H1 (cell line): ENCODE data around the gene JAG1. TPM values are rescaled to one million over a fixed set of nuclear protein-coding genes. Genes with fewer than 3 reads are reported as not detected.

Experiments used
- CTCF ChIA-PET: fragments of 300-600 bp; sonication (Branson Sonifier 250); formaldehyde crosslinking; loops from one replicate; lab custom pipeline; 2021; ENCODE audit not compliant: partially characterized antibody; lab: Charles Lee
- POLR2A ChIA-PET: fragments of 300-600 bp; sonication (Branson Sonifier 250); formaldehyde crosslinking; loops from one replicate; lab custom pipeline; 2021; ENCODE audit warnings: inconsistent platforms; ENCODE audit not compliant: partially characterized antibody; lab: Charles Lee
- DNase-seq, 2 experiments: peaks; one replicate each; pipeline versions ENCODE4 v3.0.0 to v3.0.0-alpha.2; 2010 to 2022; ENCODE audit warnings: low spot score in 2 of 2, low read depth in 1 of 2, mixed read lengths in 1 of 2
- FAIRE-seq: peaks from 2 replicates; lab custom pipeline; 2011; peaks lifted over from hg19 to GRCh38; lab: Jason Lieb, UNC
- H2AFZ ChIP-seq: 2 replicates; pipeline ENCODE4 v1.8.1; 2012; ENCODE audit warnings: low read length, inconsistent platforms
- H2AK5ac ChIP-seq: 2 replicates; pipeline ENCODE4 v1.6.1; 2013; ENCODE audit warnings: low read depth, low read length
- H2BK120ac ChIP-seq: replicated peaks from 2 replicates; pipeline ENCODE3; 2013; ENCODE audit warnings: low read depth, low read length, inconsistent platforms
- H2BK12ac ChIP-seq: 2 replicates; pipeline ENCODE4 v1.6.1; 2013; ENCODE audit warnings: low read depth, low read length
- H2BK15ac ChIP-seq: 2 replicates; pipeline ENCODE4 v1.6.1; 2013; ENCODE audit warnings: low read length
- H2BK20ac ChIP-seq: 2 replicates; pipeline ENCODE4 v1.6.1; 2013; ENCODE audit warnings: low read length
- H2BK5ac ChIP-seq: 2 replicates; pipeline ENCODE4 v1.6.1; 2013; ENCODE audit warnings: low read depth, low read length
- H3K14ac ChIP-seq: 2 replicates; pipeline ENCODE4 v1.6.1; 2013; ENCODE audit warnings: inconsistent platforms; ENCODE audit not compliant: insufficient read length
- H3K18ac ChIP-seq: 2 replicates; pipeline ENCODE4 v1.6.1; 2013; ENCODE audit warnings: low read length; ENCODE audit errors: extremely low read depth
- H3K23ac ChIP-seq: 2 replicates; pipeline ENCODE4 v1.6.1; 2013; ENCODE audit warnings: inconsistent platforms; ENCODE audit not compliant: insufficient read length
- H3K23me2 ChIP-seq: 2 replicates; pipeline ENCODE4 v1.6.1; 2013; ENCODE audit warnings: low read depth, low read length
- H3K27ac ChIP-seq: 2 replicates; pipeline ENCODE4 v1.6.1; 2011; ENCODE audit warnings: low read depth, low read length, inconsistent platforms
- H3K27me3 ChIP-seq, 4 experiments: replicated peaks in 1 of 4; 1 replicate in 1 of 4; 2 replicates in 3 of 4; pipeline versions ENCODE4 v1.6.1 to v1.8.1; 2011 to 2013; ENCODE audit warnings: low read length in 3 of 4, mild to moderate bottlenecking in 3 of 4, inconsistent platforms in 2 of 4, mixed read lengths in 2 of 4, moderate library complexity in 1 of 4; ENCODE audit not compliant: control insufficient read depth in 3 of 4, insufficient read depth in 3 of 4; ENCODE audit errors: extremely low read depth in 1 of 4
- H3K36me3 ChIP-seq, 4 experiments: 2 replicates each; pipeline versions ENCODE4 v1.6.1 to v1.8.1; 2011 to 2013; ENCODE audit warnings: mild to moderate bottlenecking in 4 of 4, low read length in 3 of 4, moderate library complexity in 2 of 4, control low read depth in 1 of 4, inconsistent platforms in 1 of 4; ENCODE audit not compliant: insufficient read depth in 4 of 4, control insufficient read depth in 2 of 4
- H3K4ac ChIP-seq: replicated peaks from 2 replicates; pipeline ENCODE3; 2013; ENCODE audit warnings: low read length, low read depth, mixed read lengths, inconsistent platforms; ENCODE audit not compliant: insufficient read length
- H3K4me1 ChIP-seq, 4 experiments: replicated peaks in 1 of 4; 1 replicate in 1 of 4; 2 replicates in 3 of 4; pipeline versions ENCODE4 v1.6.1 to v1.8.1; 2011 to 2013; ENCODE audit warnings: low read length in 3 of 4, inconsistent platforms in 2 of 4, mixed read lengths in 1 of 4; ENCODE audit not compliant: insufficient read depth in 4 of 4, control insufficient read depth in 3 of 4
- H3K4me2 ChIP-seq, 2 experiments: 2 replicates each; pipeline versions ENCODE4 v1.6.1 to v1.8.1; 2011 to 2013; ENCODE audit warnings: low read depth in 2 of 2, low read length in 2 of 2, control low read depth in 1 of 2, inconsistent platforms in 1 of 2, mild to moderate bottlenecking in 1 of 2; ENCODE audit not compliant: insufficient read depth in 1 of 2
- H3K4me3 ChIP-seq, 4 experiments: fragments of 200-600, 300-600 bp in 1 of 4; sonication (generic), shearing (Covaris generic), sonication (Bioruptor Twin) in 1 of 4; 2 replicates each; pipeline versions ENCODE4 v1.5.1 to v1.8.1; 2011 to 2016; ENCODE audit warnings: low read length in 4 of 4, low read depth in 3 of 4, control low read depth in 2 of 4, inconsistent platforms in 2 of 4, mild to moderate bottlenecking in 2 of 4, mixed read lengths in 1 of 4, moderate library complexity in 1 of 4; ENCODE audit not compliant: insufficient read depth in 2 of 4; ENCODE audit errors: extremely low read depth in 1 of 4
- H3K56ac ChIP-seq: replicated peaks from 2 replicates; pipeline ENCODE3; 2013; ENCODE audit warnings: low read depth, mild to moderate bottlenecking, mixed read lengths, low read length, inconsistent platforms; ENCODE audit not compliant: insufficient read length
- H3K79me1 ChIP-seq: 2 replicates; pipeline ENCODE4 v1.6.1; 2013; ENCODE audit warnings: low read depth, low read length, control low read depth
- H3K79me2 ChIP-seq, 2 experiments: 2 replicates each; pipeline versions ENCODE4 v1.6.1 to v1.8.1; 2012 to 2013; ENCODE audit warnings: low read length in 2 of 2, mild to moderate bottlenecking in 2 of 2, inconsistent platforms in 1 of 2; ENCODE audit not compliant: insufficient read depth in 2 of 2, control insufficient read depth in 1 of 2
- H3K9ac ChIP-seq, 4 experiments: replicated peaks in 1 of 4; 1 replicate in 1 of 4; 2 replicates in 3 of 4; pipeline versions ENCODE4 v1.6.1 to v1.8.1; 2011 to 2013; ENCODE audit warnings: low read depth in 3 of 4, low read length in 3 of 4, control low read depth in 2 of 4, mild to moderate bottlenecking in 2 of 4, moderate library complexity in 2 of 4, inconsistent platforms in 1 of 4; ENCODE audit errors: extremely low read depth in 1 of 4
- H3K9me3 ChIP-seq, 2 experiments: 2 replicates each; pipeline versions ENCODE4 v1.6.1 to v1.8.1; 2012 to 2013; ENCODE audit warnings: mild to moderate bottlenecking in 2 of 2, moderate library complexity in 2 of 2, control low read depth in 1 of 2, inconsistent platforms in 1 of 2, low read depth in 1 of 2, low read length in 1 of 2, mixed read lengths in 1 of 2; ENCODE audit not compliant: insufficient read depth in 2 of 2
- H4K20me1 ChIP-seq, 2 experiments: replicated peaks in 1 of 2; 2 replicates each; pipeline versions ENCODE3 to v1.8.1; 2011 to 2013; ENCODE audit warnings: inconsistent platforms in 2 of 2, low read length in 2 of 2, mild to moderate bottlenecking in 1 of 2; ENCODE audit not compliant: insufficient read depth in 2 of 2, control insufficient read depth in 1 of 2
- H4K5ac ChIP-seq: 2 replicates; pipeline ENCODE4 v1.6.1; 2013; ENCODE audit warnings: low read length, low read depth, mixed read lengths, inconsistent platforms; ENCODE audit not compliant: insufficient read length
- H4K8ac ChIP-seq: 2 replicates; pipeline ENCODE4 v1.8.0; 2013; ENCODE audit warnings: mild to moderate bottlenecking, moderate library complexity, low read length, inconsistent platforms; ENCODE audit not compliant: insufficient read depth; ENCODE audit errors: extremely low read depth
- H4K91ac ChIP-seq: replicated peaks from 2 replicates; pipeline ENCODE3; 2013; ENCODE audit warnings: low read length, mixed read lengths, inconsistent platforms; ENCODE audit not compliant: insufficient read length
- BCL11A ChIP-seq, 2 experiments: IDR thresholded peaks; one replicate each; pipeline ENCODE4 v1.6.1; 2011; ENCODE audit warnings: low read depth in 2 of 2, low read length in 2 of 2, mild to moderate bottlenecking in 2 of 2
- CHD2 ChIP-seq: IDR thresholded peaks from 2 replicates; pipeline ENCODE4 v1.6.1; 2012; ENCODE audit warnings: low read length, improper control_type of control experiment
- HDAC6 ChIP-seq: IDR thresholded peaks from one replicate; pipeline ENCODE4 v1.7.1; 2012; ENCODE audit warnings: low read depth, mild to moderate bottlenecking, inconsistent platforms, low read length, moderate library complexity
- JUN ChIP-seq: IDR thresholded peaks from 2 replicates; pipeline ENCODE4 v1.6.1; 2011; ENCODE audit warnings: low read depth, mild to moderate bottlenecking, improper control_type of control experiment, low read length
- KDM1A ChIP-seq: fragments of 200-600, 300-600 bp; sonication (generic); IDR thresholded peaks from 2 replicates; pipeline ENCODE4 v1.7.1; 2016; ENCODE audit warnings: mild to moderate bottlenecking, low read length, borderline replicate concordance
- POU5F1 ChIP-seq: IDR thresholded peaks from 2 replicates; pipeline ENCODE4 v1.6.1; 2011; ENCODE audit warnings: low read depth, mild to moderate bottlenecking, low read length, moderate library complexity
- RBBP5 ChIP-seq: IDR thresholded peaks from 2 replicates; pipeline ENCODE4 v1.7.1; 2012; ENCODE audit warnings: low read depth, mild to moderate bottlenecking, inconsistent platforms, low read length, moderate library complexity, borderline replicate concordance
- RNF2 ChIP-seq: fragments of 200-900, 300-1000 bp; sonication (generic); IDR thresholded peaks from 2 replicates; pipeline ENCODE4 v1.7.1; 2016; ENCODE audit warnings: borderline replicate concordance, low read depth, mild to moderate bottlenecking, antibody characterized with exemption, low read length; ENCODE audit not compliant: poor library complexity, severe bottlenecking; ENCODE audit errors: missing control alignments
- SP4 ChIP-seq: IDR thresholded peaks from 2 replicates; pipeline ENCODE4 v1.6.1; 2012; ENCODE audit warnings: low read length, inconsistent platforms
- TBP ChIP-seq: IDR thresholded peaks from 2 replicates; pipeline ENCODE4 v1.6.1; 2011; ENCODE audit warnings: low read depth, low read length, improper control_type of control experiment
- TCF12 ChIP-seq: IDR thresholded peaks from 2 replicates; pipeline ENCODE4 v1.6.1; 2011; ENCODE audit warnings: low read depth, mild to moderate bottlenecking, low read length
- YY1 ChIP-seq: IDR thresholded peaks from 2 replicates; pipeline ENCODE4 v1.6.1; 2011; ENCODE audit warnings: low read depth, mild to moderate bottlenecking, low read length
- ZNF274 ChIP-seq: IDR thresholded peaks from 2 replicates; pipeline ENCODE4 v1.7.0; 2012; ENCODE audit warnings: low read length, borderline replicate concordance; ENCODE audit errors: extremely low read depth
- polyA plus RNA-seq, 7 experiments: library from polyadenylated mRNA; depleted of rRNA in 3 of 7; stranded (reverse) in 5 of 7; unstranded in 2 of 7; fragments of >200 nt in 5 of 7; fragments of 200-250 nt in 2 of 7; gene quantifications; 1 replicate in 5 of 7; 2 replicates in 1 of 7; 4 replicates in 1 of 7; pipeline versions ENCODE4 v1.2.1 to v1.2.3, GENCODE V29; 2011 to 2013; ENCODE audit warnings: missing spikeins in 2 of 7, mixed read lengths in 2 of 7
- total RNA-seq: library from RNA; stranded (reverse); fragmentation: NEBNext Ultra II Directional; extraction: Animal tissue kit (Norgen Biotek cat#: 25700); gene quantifications from 2 replicates; pipeline ENCODE4 v1.2.1, GENCODE V29; 2021
- TF ChIP-seq, protein P1 (sequence below): IDR thresholded peaks from 2 replicates; pipeline ENCODE4 v1.6.1; 2012; ENCODE audit warnings: low read length, inconsistent platforms

Gene JAG1
- total and polyA plus RNA-seq, 2 of the 8 experiments (the other 6 are each of a cell fraction or from before 2014, with no cell fraction given) = 13.5 to 27.3 TPM

DNA sequence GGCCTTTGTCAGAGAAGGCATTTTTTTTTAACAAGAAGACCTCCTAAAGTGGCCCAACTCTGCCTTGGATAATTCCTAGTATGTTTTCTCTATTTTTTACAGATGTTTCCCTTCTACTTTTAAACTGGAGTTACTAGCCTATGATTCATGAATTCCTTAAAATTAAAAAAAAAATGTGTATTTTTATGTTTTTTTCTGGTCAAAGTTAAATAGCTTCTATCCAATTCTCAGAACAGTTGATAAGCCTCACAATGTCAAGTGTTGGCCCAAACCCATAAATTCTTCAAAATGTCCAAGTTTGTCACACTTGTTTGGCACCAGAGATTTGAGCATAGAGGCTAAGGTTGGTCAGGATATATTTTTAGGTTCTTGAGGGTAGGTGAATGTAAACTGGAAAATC, 64.0 kb downstream of the JAG1 start:
- ChIA-PET CTCF (interaction anchor here (0.8 to 1.1 kb wide), 3 partner anchors 9 to 33 kb away, joined by 3 read pairs; no protein-coding TSS in a partner anchor), POLR2A (interaction anchor here (1.2 kb wide), 1 partner anchor 30 kb away, joined by 3 read pairs; no protein-coding TSS in a partner anchor)
- H3K4me1 ChIP-seq = no peaks in the 10 kb centered on the region
- no peak overlapping the region for H3K18ac ChIP-seq
- no peak overlapping the region for H3K56ac ChIP-seq
- H4K91ac ChIP-seq = no peak overlapping the region
- H2BK5ac ChIP-seq = no peak overlapping the region
- H4K8ac ChIP-seq = no peak overlapping the region
- no peaks in the 10 kb centered on the region for H3K9me3 ChIP-seq
- no peak overlapping the region for H2AFZ ChIP-seq
- H3K14ac ChIP-seq = no peak overlapping the region
- no peak overlapping the region for H3K4me3 ChIP-seq
- no peaks in the 10 kb centered on the region for H3K79me2 ChIP-seq
- H2AK5ac ChIP-seq = no peak overlapping the region
- H3K27me3 ChIP-seq = no peaks in the 10 kb centered on the region
- no peak for FAIRE-seq
- H4K20me1 ChIP-seq = no peaks in the 10 kb centered on the region
- H3K36me3 ChIP-seq = no peaks in the 10 kb centered on the region
- H3K27ac ChIP-seq = no peak overlapping the region
- no peak for DNase-seq
- no peak overlapping the region for H2BK20ac ChIP-seq
- no peak overlapping the region for H2BK15ac ChIP-seq
- H3K9ac ChIP-seq = no peak overlapping the region
- H3K23me2 ChIP-seq = no peaks in the 10 kb centered on the region
- no peak overlapping the region for H3K4ac ChIP-seq
- H3K23ac ChIP-seq = no peak overlapping the region
- no peak overlapping the region for H2BK120ac ChIP-seq
- H3K4me2 ChIP-seq = no peak overlapping the region
- H4K5ac ChIP-seq = no peak overlapping the region
- no peaks in the 10 kb centered on the region; the same call in 1 of the 2 replicates for H3K79me1 ChIP-seq
- no peak overlapping the region for H2BK12ac ChIP-seq
- TF ChIP-seq TCF12 = no peak
- no peak for TF ChIP-seq SP4
- no peak for TF ChIP-seq JUN
- no peak for TF ChIP-seq RBBP5
- TF ChIP-seq, protein P1, sequence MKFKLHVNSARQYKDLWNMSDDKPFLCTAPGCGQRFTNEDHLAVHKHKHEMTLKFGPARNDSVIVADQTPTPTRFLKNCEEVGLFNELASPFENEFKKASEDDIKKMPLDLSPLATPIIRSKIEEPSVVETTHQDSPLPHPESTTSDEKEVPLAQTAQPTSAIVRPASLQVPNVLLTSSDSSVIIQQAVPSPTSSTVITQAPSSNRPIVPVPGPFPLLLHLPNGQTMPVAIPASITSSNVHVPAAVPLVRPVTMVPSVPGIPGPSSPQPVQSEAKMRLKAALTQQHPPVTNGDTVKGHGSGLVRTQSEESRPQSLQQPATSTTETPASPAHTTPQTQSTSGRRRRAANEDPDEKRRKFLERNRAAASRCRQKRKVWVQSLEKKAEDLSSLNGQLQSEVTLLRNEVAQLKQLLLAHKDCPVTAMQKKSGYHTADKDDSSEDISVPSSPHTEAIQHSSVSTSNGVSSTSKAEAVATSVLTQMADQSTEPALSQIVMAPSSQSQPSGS = no peak
- no peak for TF ChIP-seq RNF2
- no peak for TF ChIP-seq ZNF274
- TF ChIP-seq YY1 = no peak
- TF ChIP-seq HDAC6 = no peak
- TF ChIP-seq POU5F1 = no peak
- no peak for TF ChIP-seq BCL11A (IDR thresholded peaks at IDR 0.05; ENCODE audit: low read depth in 2 of 2, low read length in 2 of 2)
- TF ChIP-seq CHD2 = no peak
- TF ChIP-seq TBP = no peak
- TF ChIP-seq KDM1A = no peak
